ENCODE data around the gene RHCG. TPM values are rescaled to one million over a fixed set of nuclear protein-coding genes. Genes with fewer than 3 reads are reported as not detected.
"Not testable (repeated sequence)": the region's sequence is repeated elsewhere in the genome, so short reads cannot be mapped to it uniquely, and the experiment has no call there.

RHCG gene
- total RNA-seq, 1 experiment from 2014 or later: 0.59 TPM

- no peak for DNase-seq (ENCODE audit: extremely low read depth, low read depth)
Measured at GRCh38 chr15:89482139-89482538, 14.2 kb downstream of the RHCG start.

DNA sequence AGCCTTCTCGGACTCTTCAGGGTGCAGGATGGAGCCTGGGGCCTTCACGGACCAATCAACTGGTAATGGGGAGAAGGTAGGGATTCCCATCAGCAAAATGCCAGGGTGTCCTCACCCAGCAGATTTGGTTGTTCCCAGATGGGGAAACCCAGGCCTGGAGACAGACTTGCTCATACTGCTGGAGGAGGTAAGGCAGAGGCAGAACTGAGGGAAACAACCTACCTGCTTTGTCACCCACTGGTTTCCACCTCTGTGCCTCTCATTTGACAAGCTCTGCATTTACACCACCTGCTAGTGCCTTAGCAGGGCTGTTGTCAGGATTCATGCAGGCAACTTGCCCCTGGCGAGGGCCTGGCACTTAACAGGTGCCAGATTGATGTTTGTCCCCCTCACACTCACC, 15.9 kb downstream of the RHCG start:
- no peak for DNase-seq (ENCODE audit: extremely low read depth, low read depth)

- no peak for DNase-seq (ENCODE audit: extremely low read depth, low read depth)
Measured at GRCh38 chr15:89479173-89479572, 17.2 kb downstream of the RHCG start.

DNA sequence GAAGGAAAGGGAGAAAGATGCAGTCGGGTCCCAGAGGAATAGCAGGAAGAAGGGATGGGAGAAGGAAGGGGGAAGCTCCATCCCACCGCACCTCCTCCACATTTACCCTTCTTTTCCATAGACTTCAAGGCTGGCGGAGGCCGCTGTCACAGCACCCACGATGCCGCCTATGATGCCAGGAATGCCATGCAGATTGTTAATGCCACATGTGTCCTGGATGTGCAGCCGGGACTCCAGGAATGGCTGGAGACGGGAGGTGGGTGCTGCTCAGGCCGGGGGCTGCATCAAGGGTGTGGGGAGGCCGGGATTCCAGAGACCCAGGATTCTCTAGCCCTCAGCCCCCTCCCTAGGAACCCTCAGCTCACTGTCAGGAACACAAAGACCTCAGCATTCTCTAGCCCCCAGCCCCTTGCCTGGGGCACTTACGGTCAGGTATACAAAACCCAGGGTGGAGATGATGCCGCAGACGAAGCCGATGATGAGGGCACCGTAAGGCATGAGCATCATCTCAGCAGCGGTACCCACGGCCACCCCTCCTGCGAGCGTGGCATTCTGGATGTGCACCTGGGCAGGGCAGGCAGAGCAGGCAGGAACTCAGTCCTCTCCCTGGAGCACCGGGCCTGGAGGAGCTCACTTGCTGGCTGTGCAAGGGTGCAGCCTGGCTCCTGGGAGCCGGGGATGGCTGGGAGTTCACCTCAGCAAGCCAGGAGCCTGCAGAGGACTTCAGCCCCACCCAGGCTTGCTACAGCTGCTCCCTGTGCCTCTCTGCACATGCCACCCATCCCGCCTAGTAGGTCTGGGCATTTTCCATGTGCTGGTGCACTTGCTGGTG, 18.8 kb downstream of the RHCG start:
- no peak for DNase-seq (ENCODE audit: extremely low read depth, low read depth)

GRCh38 chr15:89475661-89476060, 20.7 kb downstream of the RHCG start:
- no peak for DNase-seq (ENCODE audit: extremely low read depth, low read depth)

- DNase-seq (ENCODE audit: extremely low read depth, low read depth): peak; percentile 47
Measured at GRCh38 chr15:89472785-89473256, 23.6 kb downstream of the RHCG start.

DNA sequence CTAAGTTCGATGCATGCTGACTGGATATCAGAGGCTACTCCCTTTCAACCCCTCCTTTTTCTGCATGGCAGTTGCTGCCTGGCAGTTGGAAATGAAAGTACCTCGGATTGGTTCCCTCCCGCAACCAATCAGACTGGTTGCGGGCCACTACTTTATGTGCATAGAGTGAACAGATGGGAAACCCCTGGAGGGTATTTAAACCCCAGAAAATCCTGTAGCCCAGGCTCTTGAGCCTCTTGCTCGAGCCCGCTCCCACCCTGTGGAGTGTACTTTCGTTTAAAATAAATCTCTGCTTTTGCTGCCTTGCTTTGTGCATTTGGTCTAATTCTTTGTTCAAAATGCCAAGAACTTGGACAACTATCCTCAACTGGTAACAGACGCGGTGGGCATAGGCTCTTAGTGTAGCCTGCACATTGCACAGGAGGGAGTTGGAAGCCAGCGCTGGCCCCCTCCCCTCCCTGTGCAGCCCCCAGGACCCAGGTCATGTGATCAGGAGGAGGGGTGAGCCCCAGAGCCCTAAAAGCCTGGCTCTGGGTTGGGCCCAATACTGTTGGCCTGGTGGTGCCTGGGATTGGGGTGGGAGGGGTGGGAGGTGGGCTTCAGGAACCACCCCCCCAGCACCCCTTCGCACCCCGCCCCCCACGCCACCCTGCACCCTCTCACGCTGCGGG, 26.8 kb downstream of the RHCG start:
- DNase-seq (ENCODE audit: extremely low read depth, low read depth): no peak

GRCh38 chr15:89468813-89469212, 27.6 kb downstream of the RHCG start:
- not testable (repeated sequence) for DNase-seq (ENCODE audit: extremely low read depth, low read depth)

GRCh38 chr15:89463113-89463512, 33.3 kb downstream of the RHCG start:
- no peak for DNase-seq (ENCODE audit: extremely low read depth, low read depth)

DNA sequence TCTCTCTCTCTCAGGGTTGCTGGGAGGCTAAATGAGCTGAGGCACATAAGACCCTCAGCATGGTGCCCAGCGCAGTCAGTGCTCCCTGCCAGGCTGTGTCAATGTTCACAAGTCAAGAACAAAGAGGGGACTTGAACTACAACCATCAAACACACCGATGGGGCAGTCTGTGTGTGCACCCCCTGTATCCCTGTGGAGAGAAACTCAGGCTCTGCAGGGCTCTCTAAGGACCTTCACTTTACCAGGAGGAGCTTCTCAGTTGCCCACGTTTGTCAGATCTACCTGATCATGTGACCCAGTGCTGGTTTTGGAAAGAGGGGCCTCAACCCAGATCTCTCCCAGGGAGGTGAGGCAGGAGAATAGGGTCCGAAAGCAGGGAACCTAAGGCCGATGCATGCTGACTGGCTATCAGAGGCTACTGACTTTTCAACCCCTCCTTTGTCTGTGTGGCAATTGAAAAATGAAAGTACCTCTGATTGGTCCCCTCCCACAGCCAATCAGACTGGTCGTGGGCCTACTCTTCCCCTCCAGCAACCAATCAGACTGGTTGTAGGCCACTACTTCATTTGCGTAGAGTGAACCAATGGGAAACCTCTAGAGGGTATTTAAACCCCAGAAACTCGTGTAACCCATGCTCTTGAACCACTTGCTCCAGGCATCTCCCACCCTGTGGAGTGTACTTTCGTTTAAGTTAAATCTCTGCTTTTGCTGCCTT, 34.0 kb downstream of the RHCG start:
- peak; percentile 50 for DNase-seq (ENCODE audit: extremely low read depth, low read depth)

DNA sequence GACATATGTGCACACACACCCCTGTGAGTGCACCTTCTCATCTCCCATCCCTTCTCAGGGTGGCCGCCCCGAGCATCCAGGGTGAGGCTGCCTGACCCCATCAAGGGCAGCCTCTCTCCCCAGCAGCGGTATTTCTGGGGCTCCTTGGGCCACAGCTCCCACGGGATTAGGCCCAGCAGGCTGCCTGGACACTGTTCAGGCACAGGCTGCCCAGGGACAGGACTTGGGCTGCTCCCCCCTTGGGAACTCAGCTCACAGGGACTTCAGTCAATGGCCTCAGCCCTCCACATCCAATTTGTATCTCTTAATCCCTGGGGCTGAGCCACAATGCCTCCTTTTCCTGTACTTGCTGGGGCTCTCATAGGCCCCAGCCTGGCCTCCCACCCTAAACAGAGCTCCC, 35.0 kb downstream of the RHCG start:
- DNase-seq (ENCODE audit: extremely low read depth, low read depth): no peak

GRCh38 chr15:89460048-89460447, 36.3 kb downstream of the RHCG start:
- no peak for DNase-seq (ENCODE audit: extremely low read depth, low read depth)

DNA sequence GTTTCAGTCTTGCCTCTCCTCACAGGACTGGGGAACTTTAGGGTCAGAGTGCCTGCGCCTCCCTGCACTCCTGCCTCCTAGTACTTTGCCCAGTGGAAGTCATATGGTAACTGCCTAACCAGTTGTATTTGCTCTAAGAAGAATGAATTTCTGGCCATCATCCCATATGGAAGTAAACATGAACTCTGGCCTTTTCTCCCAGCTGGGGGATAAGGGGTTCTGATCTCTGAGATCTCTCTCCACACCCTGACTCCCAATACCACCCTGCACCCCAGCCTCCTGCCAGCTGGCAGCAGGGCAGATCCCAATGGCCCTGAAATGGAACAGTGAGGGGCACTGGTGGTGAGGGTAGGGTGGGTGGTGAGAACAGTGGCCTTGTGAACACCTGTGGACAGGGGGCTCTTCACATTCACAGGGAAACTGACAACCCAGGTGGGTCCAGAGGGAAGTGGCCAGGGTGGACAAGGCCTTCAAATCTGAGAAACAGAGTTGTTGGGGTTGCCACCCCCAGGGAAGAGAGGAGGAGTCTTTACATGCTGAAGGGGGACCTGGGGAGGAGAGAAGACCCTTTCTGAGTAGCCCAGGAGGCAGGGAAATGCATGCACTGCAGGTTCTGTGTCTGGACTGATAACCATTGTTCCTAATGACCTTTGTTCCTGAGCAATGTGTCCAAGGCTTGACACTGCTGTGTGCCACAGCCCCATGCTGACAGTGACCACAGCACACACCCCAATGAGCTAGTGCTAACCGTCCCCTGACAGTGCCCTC, 36.9 kb downstream of the RHCG start:
- DNase-seq (ENCODE audit: extremely low read depth, low read depth): no peak

GRCh38 chr15:89458440-89458839, 37.9 kb downstream of the RHCG start:
- DNase-seq (ENCODE audit: extremely low read depth, low read depth): no peak

DNA sequence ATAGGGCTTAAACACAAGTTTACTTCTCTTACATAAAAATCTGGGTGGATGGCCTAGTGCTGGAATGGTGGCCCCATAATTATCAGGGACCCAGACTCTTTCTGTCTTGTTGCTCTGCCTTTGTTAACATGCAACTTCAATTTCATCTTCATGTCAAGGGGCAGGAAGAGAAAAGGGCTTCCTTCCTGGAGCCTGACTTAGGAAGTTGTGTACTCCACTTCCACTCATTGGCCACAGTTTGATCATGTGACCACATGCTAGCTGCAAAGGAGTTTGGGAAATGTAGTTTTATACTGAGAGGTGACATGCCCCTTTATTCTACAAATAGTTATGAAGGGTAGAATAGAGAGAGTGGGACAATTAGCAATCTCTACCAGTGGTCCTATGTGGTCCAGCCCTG, 39.3 kb downstream of the RHCG start:
- no peak for DNase-seq (ENCODE audit: extremely low read depth, low read depth)

- no peak for DNase-seq (ENCODE audit: extremely low read depth, low read depth)
Measured at GRCh38 chr15:89455535-89455934, 40.8 kb downstream of the RHCG start.

DNA sequence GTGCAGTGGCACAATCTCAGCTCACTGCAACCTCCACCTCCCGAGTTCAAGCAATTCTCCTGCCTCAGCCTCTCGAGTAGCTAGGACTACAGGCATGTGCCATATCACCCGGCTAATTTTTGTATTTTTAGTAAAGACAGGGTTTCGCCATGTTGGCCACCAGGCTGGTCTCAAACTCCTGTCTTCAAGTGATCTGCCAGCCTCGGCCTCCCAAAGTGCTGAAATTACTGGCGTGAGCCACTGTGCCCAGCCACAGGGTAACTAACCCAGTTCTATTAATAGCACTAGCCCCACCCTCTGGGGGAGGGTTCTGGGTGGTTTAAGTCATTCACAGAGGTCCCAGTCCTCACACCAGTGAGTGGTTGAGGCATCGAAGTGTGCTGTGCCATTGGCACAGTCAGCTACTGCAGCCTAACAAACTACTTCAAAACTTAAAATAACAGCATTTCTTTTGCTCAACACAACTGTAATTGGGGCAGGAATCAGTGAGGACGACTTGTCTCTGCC, 44.0 kb downstream of the RHCG start:
- DNase-seq (ENCODE audit: extremely low read depth, low read depth): no peak

- no peak for DNase-seq (ENCODE audit: extremely low read depth, low read depth)
Measured at GRCh38 chr15:89451846-89452245, 44.5 kb downstream of the RHCG start.

- DNase-seq (ENCODE audit: extremely low read depth, low read depth): no peak
Measured at GRCh38 chr15:89450076-89451006, 46.0 kb downstream of the RHCG start.
